HG02884 (cell line): ENCODE results near the gene CHST3.
"Not testable (repeated sequence)": the region's sequence is repeated elsewhere in the genome, so short reads cannot be mapped to it uniquely, and the experiment has no call there.

ENCODE experiments used
- ATAC-seq: cut with Tn5 transposase; IDR thresholded peaks from one replicate; pipeline ENCODE4 v1.9.1; 2021; ENCODE audit warnings: mild to moderate bottlenecking, moderate library complexity; ENCODE audit not compliant: unreplicated experiment

The CHST3 gene

DNA sequence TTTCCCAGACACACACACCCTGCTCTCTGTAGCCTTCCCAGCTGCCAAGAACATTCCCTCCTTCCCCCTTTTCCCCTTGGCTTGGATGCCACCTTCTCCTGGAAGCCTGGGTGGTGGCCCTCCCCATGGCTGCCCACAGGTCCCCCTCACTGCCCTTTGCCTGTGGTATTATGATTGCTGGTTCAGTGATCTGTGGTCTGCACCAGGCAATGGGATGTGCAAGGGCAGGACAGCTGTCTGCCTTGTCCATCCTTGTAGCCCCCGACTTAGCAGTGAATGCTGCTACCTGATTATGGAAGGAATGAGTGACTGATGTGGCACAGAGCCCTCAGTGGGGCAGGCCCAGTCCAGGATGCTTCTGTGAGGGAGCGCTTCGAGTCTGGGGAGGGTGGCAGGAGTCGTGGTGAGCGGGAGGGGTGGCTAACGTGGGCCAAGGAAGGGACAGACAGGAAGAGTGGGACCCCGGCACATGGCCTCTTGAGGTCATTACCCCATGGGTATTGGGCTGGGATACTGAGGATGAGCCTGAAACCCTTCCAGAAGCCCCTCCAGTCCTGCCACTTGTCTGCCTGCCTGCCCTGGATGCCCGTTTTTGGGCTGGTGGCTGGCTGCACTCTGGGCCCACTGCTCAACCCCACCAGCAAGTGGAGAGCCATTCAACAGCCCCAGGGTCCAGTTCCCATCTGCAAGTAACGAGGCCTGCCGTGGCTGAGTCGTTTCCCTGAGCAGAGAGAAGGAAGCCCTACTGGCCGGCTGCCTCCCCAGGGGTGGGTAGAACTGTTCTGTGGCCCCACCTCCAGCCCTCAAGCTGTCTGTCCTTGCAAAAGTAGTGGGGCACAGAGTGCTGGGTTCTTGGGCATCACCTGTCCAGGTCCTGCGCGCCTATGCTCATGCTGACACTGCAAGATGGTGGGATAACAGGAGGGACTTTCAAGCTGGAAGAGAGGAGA lies 8.8 kb downstream of the CHST3 start:
- ATAC-seq, result no peak

DNA sequence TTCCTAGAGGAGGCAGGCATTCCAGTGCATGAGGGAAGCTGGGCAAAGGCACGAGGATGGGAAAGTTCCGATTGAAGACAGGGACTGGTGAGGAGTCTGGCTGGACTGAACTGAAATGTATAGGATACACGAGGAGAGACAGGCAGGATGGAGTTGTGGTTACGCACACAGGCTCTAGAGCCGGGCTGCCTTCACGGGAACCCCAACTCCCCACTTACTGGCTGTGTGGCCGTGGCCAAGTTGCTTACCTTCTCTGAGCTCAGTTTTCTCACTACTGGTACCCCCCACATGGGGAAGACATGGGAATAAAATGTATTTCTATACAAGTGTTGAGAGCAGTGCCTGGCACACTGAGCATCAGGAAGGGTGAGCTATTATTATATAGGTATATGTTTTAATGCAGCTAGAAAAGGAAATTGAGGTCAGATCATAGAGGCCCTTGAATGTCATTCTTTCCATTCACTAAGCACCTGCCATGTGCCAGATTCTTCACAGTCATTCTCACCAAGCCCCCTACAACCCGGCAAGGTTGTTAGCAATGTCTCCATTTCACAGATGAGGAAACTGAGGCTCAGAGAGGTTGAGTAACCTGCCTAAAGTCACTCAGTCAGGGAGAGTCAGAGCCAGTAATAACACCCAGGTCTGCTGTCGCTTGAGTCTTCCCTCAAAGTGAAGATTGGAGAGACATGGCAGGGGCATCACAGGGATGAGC lies 9.7 kb downstream of the CHST3 start:
- ATAC-seq, result no peak

DNA sequence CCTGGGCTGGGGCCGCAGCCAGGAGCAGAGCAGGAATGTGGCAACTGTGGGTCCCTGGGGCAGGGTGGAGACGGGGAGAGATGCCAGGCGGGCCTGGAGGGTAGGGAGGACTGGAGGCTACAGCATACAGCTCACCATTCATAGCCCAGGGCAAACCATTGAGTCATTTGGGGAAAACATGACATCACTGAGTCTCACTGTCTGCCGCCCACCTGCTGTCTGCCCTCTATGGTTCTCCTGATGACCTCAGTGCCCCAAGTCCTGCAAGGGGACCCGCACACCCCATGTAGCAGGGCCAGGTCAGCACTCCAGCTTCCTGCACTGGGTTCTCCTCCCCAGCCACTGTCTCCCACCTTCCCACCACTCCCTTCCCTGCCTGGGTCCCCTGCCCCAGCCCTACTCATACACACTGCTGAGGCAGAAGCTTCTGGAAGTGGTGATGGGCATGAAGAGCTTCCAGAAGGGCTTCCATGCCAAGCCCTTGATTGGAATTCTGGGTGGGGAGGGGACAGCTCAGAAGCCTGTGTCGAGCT lies 10.4 kb downstream of the CHST3 start:
- peak; percentile 45 for ATAC-seq

DNA sequence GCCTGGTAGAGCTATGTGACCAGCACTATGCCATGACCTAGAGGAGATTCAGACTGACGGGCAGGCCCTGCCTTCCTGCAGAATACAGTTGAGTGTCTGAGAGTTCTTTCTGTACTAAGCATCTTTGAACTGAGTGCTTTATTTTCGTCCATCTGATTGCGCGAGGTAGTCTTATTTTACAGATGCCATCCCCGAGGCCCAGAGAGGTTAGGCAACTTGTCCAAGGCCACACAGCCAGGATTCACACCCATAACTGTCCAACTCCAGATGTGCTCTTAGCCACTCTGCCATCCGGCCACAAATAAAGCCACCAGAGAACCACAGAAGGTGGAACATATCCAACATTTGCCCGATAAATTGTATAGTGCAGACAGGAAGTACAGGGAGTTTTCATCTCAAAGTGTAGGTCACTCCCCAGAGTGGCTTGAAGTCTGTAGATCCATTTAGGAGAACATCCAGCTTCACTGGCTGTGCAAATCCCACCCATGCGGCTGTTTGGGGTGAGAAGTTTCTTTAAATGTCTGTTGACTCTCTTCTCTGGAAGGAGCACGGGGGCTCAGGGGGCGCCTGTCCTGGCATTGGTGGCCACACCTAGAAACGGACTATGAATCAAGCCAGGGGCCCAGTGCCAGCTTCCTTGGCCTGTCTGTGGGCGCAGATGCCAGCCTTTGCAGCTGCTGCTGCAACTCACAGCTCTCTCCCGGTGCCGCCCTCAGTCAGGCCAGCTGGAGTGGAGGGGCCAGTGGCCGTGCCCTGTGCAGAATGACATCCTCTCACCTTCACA lies 11.1 kb downstream of the CHST3 start:
- ATAC-seq, result no peak

DNA sequence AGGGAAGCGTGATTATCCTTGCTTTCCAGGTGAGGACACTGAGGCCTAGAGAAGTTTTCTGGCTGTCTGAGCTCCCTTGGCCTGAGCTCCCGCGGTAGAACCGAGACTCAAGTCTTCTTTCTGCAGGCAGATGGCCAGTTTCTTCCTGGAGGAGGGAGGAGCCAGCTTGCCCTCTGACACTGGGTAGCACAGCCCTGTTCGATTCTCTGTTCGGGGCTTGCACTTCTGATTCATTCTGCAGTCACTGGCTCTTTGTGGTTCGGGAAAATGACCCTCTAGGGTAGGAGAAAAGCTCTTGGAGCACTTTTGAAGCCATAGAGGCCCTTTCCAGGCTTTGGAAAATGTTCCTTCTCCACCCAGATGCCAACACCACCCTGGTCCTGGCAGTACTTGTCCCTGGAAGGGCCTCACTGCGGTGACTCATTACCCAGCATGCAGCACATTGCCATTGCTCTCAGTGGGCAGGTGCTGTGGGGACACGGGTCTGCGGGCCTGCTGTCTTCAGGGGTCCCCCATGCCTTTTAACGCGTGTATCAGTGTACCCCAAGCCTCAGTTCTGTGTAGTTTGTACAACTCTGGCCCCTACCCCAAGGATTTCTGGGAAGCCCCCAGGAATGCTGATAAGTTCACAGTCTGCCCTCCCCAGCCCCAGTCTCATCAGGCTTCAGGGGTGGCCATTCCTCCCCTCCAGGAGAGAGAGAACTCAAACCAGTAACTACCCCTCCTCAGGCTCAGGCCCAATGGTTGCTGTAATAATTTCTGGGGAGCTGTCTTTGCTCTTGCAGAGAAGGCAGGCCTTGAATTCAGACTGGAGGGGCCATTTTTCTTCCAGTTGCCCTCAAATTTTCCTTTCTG lies 11.9 kb downstream of the CHST3 start:
- no peak for ATAC-seq

DNA sequence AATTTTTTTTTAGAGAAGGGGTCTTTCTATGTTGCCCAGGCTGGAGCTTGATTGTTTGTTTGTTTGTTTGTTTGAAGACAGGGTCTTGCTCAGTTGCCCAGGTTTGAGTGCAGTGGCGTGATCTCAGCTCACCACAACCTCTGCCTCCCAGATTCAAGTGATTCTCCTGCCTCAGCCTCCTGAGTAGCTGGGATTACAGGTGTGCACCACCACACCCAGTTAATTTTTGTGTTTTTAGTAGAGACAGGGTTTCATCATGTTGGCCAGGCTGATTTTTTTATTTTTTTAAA lies 13.4 kb downstream of the CHST3 start:
- not testable (repeated sequence) for ATAC-seq

DNA sequence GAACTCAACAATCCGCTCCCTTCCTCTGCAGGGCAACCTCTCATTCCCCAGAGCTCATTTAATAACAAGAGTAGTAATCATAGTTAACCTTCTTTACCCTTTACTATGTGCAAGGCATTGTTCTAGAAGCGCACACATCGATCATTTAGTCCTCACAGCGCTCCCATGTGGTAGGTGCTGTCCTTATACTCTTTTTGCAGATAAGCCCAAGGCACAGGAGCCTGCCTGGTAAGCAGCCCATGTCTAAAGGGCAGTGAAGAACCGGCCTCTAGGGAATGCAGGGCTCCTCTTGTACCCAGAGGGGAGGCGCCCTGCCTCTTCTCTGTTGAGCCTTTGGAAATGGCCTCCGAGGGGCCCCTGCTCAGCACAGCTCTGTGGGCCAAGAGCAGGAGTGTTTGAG lies 14.3 kb downstream of the CHST3 start:
- no peak for ATAC-seq

DNA sequence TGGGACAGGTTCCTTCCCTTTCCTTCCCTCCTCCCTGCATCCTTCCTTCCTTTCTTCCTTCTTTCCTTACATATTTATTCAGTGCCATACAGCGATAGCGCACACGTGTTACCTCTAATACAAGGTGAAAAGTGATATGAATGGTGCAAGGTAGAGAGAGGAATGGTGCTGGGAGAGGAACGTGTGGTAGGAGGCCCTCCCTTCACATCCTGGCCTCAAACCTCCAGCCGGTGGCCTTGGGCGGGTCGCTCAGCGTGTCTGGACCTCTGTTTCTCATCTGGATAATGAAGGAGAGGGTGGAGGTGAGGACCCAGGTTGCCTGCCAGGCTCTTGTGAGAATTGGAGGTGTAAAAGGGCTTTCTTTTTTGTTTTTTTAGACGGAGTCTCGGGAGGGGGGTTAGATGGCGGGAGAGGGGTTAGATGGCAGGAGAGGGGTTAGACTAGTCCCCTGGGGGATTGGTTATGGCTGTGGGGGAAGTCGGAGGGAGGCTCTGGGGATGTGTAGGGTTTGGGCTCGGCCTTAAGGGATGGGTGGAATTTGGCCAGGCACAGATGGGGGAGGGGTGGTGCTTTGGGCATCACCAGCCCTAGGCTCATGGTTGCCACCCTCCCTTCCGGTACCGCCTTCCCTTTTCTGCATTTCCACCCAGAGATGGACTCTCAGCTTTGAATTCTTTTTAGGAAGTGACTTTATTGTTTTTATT lies 14.9 kb downstream of the CHST3 start:
- ATAC-seq, result no peak

DNA sequence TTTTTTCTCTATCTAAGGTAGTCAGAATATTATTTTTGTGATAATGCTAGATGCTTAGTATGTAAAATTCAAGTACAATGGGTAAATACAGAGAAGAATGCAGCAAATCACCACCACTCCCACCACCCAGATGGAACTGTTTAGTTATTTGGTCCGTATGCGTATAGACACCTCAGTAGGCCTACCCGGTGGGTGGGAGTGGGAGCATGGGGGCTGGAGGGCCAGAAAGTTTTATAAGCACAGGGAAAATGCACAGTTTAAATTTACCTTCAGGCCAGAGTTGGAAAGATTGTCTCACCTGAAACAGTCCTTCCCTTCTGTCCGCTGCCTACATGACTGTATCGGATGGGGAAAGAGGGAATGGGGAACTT lies 15.5 kb downstream of the CHST3 start:
- no peak for ATAC-seq

DNA sequence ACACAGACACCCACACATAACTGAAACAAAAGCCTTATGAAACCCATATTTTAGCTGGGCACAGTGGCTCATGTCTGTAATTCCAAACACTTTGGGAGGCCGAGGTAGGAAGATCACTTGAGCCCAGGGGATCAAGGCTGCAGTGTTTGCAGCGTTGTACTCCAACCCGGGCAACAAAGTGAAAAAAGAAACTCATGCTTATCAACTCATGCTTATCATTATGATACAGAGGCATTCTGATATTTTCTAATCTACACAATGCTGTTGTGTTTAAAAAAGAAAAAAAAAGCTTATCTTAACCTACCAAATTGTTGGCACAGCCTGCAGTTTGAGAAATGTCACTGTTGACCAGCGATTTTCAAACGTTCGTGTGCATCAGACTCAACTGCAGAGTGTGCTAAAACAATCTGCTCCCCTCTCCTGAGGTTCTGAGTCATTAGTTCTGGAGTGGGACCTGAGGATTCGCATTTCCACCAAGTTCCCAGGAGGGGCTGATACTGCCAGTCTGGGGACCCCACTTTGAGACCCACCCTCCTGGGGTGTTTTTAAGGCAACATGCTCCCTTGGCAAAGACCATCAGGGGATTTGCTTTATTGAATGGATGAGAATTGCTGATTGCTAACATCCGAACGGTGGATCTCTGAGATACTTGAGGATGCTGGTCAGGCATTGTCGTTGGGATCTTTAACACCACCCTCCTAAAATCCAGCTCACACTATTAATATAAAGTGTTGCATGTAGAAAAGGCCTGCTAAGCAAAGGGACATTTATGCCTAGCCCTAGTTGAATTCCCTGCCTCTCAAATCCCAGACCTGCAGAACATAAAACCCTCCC lies 16.2 kb downstream of the CHST3 start:
- no peak for ATAC-seq

DNA sequence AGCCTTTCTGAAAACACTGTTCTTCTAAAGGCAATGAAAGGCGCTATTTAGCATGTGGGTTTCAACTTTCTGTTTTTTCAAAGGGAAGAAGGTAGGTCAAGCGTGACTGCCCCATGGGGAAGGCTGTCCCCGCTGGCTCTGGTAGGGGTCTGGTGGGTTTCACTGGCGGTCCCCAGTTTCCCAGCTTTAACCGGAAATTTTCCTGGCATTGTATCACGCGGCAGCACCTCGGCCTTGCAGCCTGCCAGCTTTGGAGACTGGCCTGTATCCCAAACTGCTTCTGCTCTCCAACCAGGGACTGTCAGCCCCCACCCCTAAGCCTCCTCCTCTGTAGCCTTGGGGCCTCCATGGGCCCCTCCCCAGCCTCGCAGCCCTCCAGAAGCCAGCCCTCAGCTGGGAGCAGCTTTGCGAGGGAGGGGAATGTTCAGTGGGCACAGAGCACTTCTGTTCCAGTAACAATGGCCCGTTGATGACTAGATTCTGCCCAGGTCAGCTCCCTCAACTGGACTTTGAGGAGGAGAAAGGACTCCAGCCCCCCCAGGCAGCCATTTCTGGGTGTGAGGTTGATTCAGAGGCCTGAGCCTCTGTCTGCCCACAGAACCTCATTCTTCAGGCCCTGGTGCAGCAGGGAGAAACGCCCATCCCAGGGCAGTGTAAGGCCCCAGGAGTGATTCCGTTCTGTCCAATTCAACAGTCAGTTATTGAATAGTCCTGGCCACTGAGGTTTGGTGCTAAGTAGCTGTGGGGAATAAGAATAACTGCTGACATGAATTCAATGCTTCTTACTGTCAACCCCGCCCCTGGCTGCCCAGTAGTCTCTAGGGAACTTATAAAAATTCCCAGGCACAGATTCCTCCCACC lies 17.1 kb downstream of the CHST3 start:
- ATAC-seq, result no peak

DNA sequence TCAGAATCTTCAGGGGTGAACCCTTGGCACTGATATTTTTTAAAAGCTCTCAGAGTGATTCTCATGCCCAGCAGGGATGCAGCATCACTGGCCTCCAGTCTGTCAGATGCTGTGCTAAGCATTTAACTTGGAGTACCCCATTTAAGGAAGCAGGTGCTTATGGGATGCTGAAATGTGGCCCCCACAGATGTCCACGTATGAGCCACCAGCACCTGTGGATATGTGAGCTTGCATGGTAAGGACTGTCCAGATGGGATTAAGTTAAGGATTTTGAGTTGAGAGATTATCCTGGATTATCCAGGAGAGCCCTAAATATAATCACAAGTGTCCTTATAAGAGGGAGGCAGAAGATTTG lies 17.7 kb downstream of the CHST3 start:
- ATAC-seq, result no peak

DNA sequence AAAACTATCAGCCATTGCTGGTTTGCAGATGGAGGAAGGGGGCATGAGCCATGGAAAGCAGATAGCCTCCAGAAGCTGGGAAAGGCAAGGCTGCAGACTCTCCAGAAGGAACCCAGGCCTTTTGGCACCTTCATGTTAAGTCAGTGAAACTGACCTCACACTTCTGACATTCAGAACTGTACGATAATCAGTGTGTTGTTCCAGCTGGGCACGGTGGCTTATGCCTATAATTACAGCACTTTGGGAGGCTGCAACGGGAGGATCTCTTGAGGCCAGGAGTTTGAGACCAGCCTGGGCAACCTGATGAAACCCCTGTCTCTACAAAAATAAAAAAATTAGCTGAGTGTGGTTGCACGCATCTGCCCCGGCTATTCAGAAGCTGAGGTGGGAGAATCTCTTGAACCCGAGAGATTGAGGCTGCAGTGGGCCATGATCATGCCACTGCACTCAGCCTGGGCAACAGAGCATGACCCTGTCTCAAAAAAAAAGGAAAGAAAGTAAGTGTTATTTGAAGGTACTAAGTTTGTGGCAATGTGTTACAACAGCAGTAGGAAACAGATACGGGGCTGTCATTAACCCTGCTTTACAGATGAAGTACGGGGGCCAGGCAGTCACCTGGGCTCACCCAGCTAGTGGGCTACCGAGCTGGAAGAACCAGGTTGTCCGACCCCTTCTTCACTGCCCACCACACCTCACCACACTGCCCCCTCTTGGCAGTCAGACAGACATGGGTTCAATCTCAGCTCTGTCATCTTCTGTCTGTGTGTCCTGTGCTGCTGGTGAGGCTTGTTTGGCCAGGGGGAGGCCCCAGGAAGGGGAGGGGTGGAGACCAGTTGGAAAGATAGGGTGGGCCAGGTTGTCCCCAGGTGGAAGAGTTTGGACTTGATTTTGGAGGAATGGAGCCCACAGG lies 18.3 kb downstream of the CHST3 start:
- no peak for ATAC-seq

DNA sequence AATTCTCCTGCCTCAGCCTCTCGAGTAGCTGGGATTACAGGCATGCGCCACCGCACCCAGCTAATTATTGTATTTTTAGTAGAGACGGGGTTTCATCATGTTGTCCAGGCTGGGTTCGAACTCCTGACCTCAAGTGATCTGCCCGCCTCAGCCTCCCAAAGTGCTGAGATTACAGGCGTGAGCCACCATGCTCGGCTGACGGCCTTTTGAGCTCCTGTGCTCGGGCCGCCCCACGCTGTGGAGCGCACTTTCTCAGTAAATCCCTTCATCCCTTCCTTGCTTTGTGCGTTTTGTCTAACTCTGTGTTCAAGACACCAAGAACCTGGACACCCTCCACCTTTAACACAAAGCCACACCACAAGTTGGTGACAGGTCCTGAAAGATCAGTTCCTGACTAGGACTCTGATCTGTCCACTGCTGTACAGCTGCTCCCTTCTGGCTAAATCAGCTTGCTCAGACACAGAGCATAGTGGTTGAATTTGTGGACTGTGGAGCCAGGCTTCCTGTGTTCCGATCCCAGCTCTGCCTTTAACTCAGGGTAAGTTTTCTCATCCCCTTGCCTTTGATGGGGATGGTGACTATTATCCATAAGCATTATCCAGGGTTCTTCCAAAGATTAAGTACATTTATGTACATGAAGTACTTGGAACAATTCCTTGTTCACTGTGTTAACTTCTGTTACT lies 20.1 kb downstream of the CHST3 start:
- no peak for ATAC-seq

DNA sequence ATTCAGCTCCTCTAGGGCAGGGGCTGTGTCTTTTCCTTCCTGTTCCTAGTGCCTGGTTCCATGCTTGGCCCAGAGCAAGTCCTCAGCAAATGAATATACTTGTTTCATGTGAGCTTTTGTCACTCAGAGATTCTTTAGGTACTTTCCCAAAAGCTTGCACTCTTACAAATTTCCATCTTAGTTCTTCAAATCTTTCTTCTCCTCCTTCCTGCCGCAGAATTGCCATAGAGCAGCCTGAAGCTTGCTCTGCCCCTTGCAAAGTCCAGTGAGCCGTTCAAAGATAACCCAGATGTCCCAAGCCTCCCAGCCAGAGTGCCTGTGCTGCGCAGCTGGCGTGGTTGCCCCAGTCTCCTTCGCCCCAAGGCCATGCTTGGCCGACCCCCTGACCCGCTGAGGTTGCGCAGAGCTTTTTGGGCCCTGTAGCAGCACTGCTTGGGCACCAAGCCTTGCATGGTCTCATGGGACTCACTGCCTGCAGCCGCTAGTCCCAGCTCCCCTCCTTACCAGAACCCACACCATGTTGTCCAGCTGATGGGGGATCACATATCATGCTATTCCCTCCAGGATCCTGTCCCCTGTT lies 20.7 kb downstream of the CHST3 start:
- no peak for ATAC-seq

DNA sequence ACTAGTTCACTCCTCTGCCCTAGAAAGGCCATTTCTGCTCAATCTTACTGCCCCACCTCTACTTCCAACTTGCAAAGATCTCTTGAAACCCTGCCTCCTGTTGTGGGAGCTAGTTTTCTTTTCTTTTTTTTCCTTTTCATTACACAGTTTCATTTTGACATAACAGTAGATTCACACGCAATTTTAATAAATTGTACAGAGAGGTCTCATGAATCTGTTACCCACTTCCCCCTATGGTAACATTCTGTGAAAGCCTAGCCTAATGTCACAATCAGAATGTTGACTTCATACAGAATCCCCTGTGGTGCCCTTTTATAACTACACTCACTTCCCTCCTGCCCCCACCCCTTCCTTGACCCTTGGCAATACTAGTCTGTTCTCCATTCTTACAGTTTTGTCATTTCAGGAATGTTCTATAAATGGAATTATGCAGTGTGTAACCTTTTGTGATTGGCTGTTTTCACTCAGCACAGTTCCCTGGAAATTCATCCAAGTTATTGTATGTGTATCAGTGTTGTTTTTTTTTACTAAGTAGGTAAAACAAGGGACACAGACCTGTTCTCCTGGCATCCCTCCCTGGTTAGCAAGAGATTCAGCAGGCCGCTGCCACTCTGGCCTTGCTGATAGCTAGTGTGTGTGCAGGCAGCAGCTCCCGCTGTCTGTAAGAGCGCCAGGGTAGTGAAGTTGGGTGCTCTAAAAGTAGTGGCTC lies 21.5 kb downstream of the CHST3 start:
- ATAC-seq, result no peak
